Choroid plexus epithelial cell (primary cell): Measurements from ENCODE around the gene NLGN4X.

Source experiments
- DNase-seq: peaks from one replicate; pipeline ENCODE4 v3.0.0-alpha.2; 2010; ENCODE audit warnings: low read depth
- H3K4me3 ChIP-seq: 2 replicates; pipeline ENCODE4 v1.5.1; 2011; ENCODE audit warnings: low read depth, mild to moderate bottlenecking, control low read depth, low read length, moderate library complexity
- TF ChIP-seq, protein P1 (sequence below): conservative IDR thresholded peaks from 2 replicates; pipeline ENCODE4 v1.5.1; 2011; ENCODE audit warnings: low read depth, mild to moderate bottlenecking, control low read depth, inconsistent platforms, low read length, moderate library complexity

NLGN4X gene

DNA sequence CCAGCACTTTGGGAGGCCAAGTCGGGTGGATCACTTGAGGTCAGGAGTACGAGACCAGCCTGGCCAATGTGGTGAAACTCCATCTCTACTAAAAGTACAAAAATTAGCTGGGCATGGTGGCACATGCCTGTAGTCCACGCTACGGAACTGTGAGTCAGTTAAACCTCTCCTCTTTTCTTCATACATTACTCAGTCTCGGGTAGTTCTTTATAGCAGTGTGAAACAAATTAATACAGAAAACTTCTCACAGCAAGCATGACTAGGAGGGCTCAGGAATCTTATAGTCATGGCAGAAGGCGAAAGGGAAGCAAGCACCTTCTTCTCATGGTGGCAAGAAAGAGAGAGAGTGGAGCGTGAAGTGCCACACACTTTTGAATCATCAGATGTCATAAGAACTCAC lies 358.9 kb downstream of the NLGN4X start:
- TF ChIP-seq, protein P1, sequence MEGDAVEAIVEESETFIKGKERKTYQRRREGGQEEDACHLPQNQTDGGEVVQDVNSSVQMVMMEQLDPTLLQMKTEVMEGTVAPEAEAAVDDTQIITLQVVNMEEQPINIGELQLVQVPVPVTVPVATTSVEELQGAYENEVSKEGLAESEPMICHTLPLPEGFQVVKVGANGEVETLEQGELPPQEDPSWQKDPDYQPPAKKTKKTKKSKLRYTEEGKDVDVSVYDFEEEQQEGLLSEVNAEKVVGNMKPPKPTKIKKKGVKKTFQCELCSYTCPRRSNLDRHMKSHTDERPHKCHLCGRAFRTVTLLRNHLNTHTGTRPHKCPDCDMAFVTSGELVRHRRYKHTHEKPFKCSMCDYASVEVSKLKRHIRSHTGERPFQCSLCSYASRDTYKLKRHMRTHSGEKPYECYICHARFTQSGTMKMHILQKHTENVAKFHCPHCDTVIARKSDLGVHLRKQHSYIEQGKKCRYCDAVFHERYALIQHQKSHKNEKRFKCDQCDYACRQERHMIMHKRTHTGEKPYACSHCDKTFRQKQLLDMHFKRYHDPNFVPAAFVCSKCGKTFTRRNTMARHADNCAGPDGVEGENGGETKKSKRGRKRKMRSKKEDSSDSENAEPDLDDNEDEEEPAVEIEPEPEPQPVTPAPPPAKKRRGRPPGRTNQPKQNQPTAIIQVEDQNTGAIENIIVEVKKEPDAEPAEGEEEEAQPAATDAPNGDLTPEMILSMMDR: no peak
- no peak overlapping the region for H3K4me3 ChIP-seq
- no peak for DNase-seq

DNA sequence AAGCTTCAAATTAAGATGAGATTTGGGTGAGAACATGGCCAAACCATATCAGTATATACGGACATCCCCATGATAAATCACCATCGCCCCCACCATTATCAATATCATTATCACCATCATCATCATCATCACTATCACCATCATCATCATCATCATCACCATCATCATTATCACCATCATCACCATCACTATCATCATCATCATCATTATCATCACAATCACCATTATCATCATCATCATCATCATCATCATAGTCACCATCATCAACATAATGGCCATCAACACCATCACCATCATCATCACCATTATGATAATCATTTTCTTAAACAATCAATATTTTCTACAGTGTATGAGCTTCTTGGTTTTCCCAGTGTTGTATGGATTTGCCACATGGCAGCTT lies 360.9 kb downstream of the NLGN4X start:
- DNase-seq: no peak
- TF ChIP-seq, protein P1: no peak

DNA sequence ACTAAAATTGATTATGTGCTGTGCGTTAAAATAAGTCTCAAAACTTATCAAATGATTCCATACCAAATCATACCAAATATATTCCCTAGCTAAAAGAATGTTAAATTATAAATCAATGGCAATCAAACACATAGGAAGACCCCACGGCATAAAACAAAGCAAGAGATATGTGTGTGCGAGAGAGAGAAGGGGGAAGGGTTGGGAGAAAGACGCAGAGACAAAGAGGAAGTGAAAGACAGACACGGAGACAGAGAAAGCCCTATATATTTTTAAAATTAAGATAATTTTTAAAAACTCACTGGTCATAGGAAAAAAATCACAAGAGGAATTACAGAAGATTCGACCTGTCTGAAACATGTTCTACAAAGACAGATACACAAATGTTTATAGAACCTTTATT lies 371.4 kb downstream of the NLGN4X start:
- no peak for DNase-seq
- no peak overlapping the region for H3K4me3 ChIP-seq
- TF ChIP-seq, protein P1: no peak

More for the DNA sequence above, 360.9 kb downstream of the NLGN4X start:
- no peak overlapping the region for H3K4me3 ChIP-seq

DNA sequence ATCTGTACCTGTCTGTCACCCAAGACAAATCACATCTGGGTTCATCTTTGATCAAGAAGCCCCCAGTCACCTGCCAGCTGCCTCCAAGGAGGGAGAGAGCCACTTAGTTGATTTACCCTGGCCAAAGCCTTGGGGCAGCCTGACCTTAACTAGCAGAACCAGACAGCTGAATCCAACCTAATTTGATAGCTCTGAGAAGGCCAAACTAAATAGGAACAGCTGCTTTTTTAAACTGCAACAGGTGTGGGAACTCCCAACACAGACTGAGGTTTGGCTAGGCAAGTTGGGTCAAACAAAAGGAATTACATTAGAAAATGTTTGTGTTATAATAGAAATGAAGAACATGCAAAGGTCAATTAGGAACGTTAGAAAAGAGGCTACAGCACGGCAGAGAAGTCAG lies 375.7 kb downstream of the NLGN4X start:
- H3K4me3 ChIP-seq: no peak overlapping the region
- TF ChIP-seq, protein P1: no peak
- no peak for DNase-seq

DNA sequence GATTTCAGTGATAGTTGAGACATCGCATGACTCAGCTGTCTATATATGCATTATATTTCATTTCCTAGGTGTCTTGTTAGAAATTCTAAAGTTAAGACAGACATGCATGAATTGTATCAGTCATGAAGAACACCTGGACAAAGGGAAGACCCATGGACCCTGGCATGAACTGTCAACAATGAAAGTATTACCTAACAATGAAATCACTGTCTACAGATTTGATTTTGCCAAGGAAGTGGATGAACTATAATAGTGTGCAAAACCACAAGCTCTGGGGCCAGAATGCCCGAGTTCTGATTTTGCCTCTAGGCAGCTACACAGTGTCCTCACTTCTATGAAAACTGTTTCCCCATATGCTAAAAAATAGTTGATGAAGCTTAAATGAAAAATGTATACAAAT lies 386.1 kb downstream of the NLGN4X start:
- H3K4me3 ChIP-seq: no peak overlapping the region
- no peak for DNase-seq
- TF ChIP-seq, protein P1: no peak
